Epithelial cell of proximal tubule (primary cell): ENCODE data around the gene CPLX3. TPM values are rescaled to one million over a fixed set of nuclear protein-coding genes. Genes with fewer than 3 reads are reported as not detected.

Experiments used
- DNase-seq: peaks from one replicate; pipeline ENCODE4 v3.0.0-alpha.2; 2011; ENCODE audit warnings: low read depth
- H3K4me3 ChIP-seq: 2 replicates; pipeline ENCODE4 v1.5.1; 2011; ENCODE audit warnings: low read depth, mild to moderate bottlenecking, low read length
- total RNA-seq: library from RNA; depleted of rRNA; stranded (reverse); fragments of >200 nt; gene quantifications from 2 replicates; pipeline ENCODE4 v1.2.3, GENCODE V29; 2015
- TF ChIP-seq, protein P1 (sequence below): conservative IDR thresholded peaks from 2 replicates; pipeline ENCODE4 v1.5.1; 2012; ENCODE audit warnings: low read depth, mild to moderate bottlenecking, low read length

The CPLX3 gene
- total RNA-seq, 1 donor from 2014 or later = not detected

- H3K4me3 ChIP-seq = peak within 1 kb of the TSS; percentile 91
- DNase-seq = no peak
- TF ChIP-seq, protein P1, sequence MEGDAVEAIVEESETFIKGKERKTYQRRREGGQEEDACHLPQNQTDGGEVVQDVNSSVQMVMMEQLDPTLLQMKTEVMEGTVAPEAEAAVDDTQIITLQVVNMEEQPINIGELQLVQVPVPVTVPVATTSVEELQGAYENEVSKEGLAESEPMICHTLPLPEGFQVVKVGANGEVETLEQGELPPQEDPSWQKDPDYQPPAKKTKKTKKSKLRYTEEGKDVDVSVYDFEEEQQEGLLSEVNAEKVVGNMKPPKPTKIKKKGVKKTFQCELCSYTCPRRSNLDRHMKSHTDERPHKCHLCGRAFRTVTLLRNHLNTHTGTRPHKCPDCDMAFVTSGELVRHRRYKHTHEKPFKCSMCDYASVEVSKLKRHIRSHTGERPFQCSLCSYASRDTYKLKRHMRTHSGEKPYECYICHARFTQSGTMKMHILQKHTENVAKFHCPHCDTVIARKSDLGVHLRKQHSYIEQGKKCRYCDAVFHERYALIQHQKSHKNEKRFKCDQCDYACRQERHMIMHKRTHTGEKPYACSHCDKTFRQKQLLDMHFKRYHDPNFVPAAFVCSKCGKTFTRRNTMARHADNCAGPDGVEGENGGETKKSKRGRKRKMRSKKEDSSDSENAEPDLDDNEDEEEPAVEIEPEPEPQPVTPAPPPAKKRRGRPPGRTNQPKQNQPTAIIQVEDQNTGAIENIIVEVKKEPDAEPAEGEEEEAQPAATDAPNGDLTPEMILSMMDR = peak; percentile 46
Measured at GRCh38 chr15:74781431-74782258, 44.8 kb upstream of the CPLX3 start, which contains the start of gene CSK. CSK (plus strand) TSS chr15:74782080; CDS start chr15:74798298, 16,218 bp downstream.

DNA sequence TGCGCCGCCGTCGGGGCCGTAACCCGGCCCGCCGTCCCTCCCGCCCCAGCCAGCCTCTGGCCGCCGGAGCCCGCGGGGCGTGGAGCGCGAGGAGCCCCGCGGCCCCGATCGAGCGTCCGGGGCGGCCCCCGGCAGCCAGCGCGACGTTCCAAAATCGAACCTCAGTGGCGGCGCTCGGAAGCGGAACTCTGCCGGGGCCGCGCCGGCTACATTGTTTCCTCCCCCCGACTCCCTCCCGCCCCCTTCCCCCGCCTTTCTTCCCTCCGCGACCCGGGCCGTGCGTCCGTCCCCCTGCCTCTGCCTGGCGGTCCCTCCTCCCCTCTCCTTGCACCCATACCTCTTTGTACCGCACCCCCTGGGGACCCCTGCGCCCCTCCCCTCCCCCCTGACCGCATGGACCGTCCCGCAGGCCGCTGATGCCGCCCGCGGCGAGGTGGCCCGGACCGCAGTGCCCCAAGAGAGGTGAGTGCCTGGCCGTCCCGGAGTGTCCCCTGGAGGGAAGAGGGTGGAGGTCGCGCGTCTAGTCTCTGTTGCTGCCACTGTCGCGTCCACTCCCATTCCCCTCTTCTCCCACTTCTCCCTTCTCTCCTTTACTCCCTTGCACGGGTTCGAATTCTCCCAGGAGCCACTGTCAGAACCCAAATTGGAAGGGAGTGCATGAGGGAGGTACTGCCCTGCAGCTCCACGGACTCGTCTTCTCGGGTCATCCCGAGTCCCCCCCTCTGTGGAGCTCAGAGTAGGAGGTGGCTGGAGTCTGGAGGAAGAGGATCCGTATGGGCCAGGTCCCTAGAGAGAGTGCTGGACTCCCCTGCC is 44.0 kb upstream of the CPLX3 start:
- DNase-seq = no peak
- H3K4me3 ChIP-seq = peak overlapping the region; percentile 91
- TF ChIP-seq, protein P1 = no peak

GRCh38 chr15:74783072-74783807 is 43.2 kb upstream of the CPLX3 start:
- TF ChIP-seq, protein P1 = no peak
- peak overlapping the region; percentile 91 for H3K4me3 ChIP-seq
- DNase-seq = no peak

GRCh38 chr15:74783808-74784175 is 42.6 kb upstream of the CPLX3 start:
- peak overlapping the region; percentile 91 for H3K4me3 ChIP-seq
- TF ChIP-seq, protein P1 = no peak
- no peak for DNase-seq

- DNase-seq = no peak
- TF ChIP-seq, protein P1 = no peak
- no peak overlapping the region for H3K4me3 ChIP-seq
Measured at GRCh38 chr15:74784426-74785193, 41.8 kb upstream of the CPLX3 start.
